Colonic mucosa (tissue), 4 donors: ENCODE measurements around the gene CYP4V2. TPM values are rescaled to one million over a fixed set of nuclear protein-coding genes. Genes with fewer than 3 reads are reported as not detected.

Source experiments
- DNase-seq: peaks from one replicate; pipeline ENCODE4 v3.0.0-alpha.2; 2020
- H3K27ac ChIP-seq: fragments of 200-600 bp; one replicate; pipeline ENCODE4 v1.8.0; 2021
- H3K27me3 ChIP-seq: fragments of 200-600 bp; one replicate; pipeline ENCODE4 v1.8.0; 2021
- H3K36me3 ChIP-seq: fragments of 200-600 bp; one replicate; pipeline ENCODE4 v1.8.0; 2021
- H3K4me1 ChIP-seq: fragments of 200-600 bp; one replicate; pipeline ENCODE4 v1.8.0; 2021; ENCODE audit warnings: mild to moderate bottlenecking
- H3K4me3 ChIP-seq: fragments of 200-600 bp; one replicate; pipeline ENCODE4 v1.8.0; 2021
- H3K9ac ChIP-seq, 2 donors: one replicate each; pipeline ENCODE4 v1.7.0; 2013; ENCODE audit warnings: control low read depth in 2 of 2, low read depth in 2 of 2, low read length in 2 of 2
- H3K9me3 ChIP-seq: fragments of 200-600 bp; one replicate; pipeline ENCODE4 v1.8.0; 2021
- CTCF ChIP-seq: fragments of 200-600 bp; IDR thresholded peaks from one replicate; pipeline ENCODE4 v1.8.0; 2022; ENCODE audit warnings: antibody characterized with exemption, mild to moderate bottlenecking
- intact Hi-C: fragments of 100-400 bp; cut with DNase I; formaldehyde crosslinking; loops from one replicate; pipeline ENCODE4 v1.14.1; 2022
- total RNA-seq, 2 donors: library from RNA; stranded (reverse); fragmentation: NEBNext Ultra II Directional in 1 of 2; extraction: Animal tissue kit (Norgen Biotek cat#: 25700) in 1 of 2; gene quantifications; one replicate each; pipeline ENCODE4 v1.2.1, GENCODE V29; 2021
- donor health status: healthy.
- donor health status: DM: no; HTN: no; CAD: no.
- donor health status: DM: no; HTN: no; CAD: no.

Gene CYP4V2
- total RNA-seq, 2 donors from 2014 or later: 20.3 to 36.0 TPM

GRCh38 chr4:186189656-186190055, 1.7 kb upstream of the CYP4V2 start:
- Histone ChIP-seq H3K4me1 (no peaks in the 10 kb centered on the region), H3K27me3 (no peaks in the 10 kb centered on the region), H3K9me3 (no peaks in the 10 kb centered on the region), H3K4me3 (no peak overlapping the region), H3K9ac (peak overlapping the region in 1 of 2 donors; percentile 83), H3K36me3 (no peaks in the 10 kb centered on the region), H3K27ac (no peak overlapping the region)
- intact Hi-C loops: no loop called here
- DNase-seq: no peak
- TF ChIP-seq CTCF: no peak

- intact Hi-C loops: no loop called here
- no peaks in the 10 kb centered on the region for H3K27me3 ChIP-seq
- H3K27ac ChIP-seq: peak overlapping the region; percentile 99
- peak overlapping the region; percentile 85 for H3K4me3 ChIP-seq
- TF ChIP-seq CTCF: no peak
- peak; percentile 53 for DNase-seq
- H3K4me1 ChIP-seq: no peaks in the 10 kb centered on the region
- no peaks in the 10 kb centered on the region for H3K36me3 ChIP-seq
- no peaks in the 10 kb centered on the region for H3K9me3 ChIP-seq
- peak overlapping the region; percentile 83 to 96 for H3K9ac ChIP-seq
Observed at GRCh38 chr4:186190581-186191199, 677 bp upstream of the CYP4V2 start.

- H3K9me3 ChIP-seq: no peaks in the 10 kb centered on the region
- peak overlapping the region; percentile 99 for H3K27ac ChIP-seq
- H3K4me1 ChIP-seq: no peaks in the 10 kb centered on the region
- H3K36me3 ChIP-seq: no peaks in the 10 kb centered on the region
- DNase-seq: peak; percentile 54
- intact Hi-C loops: loop anchor here (2.0 kb wide), 1 partner anchor 47 kb away; no protein-coding TSS in a partner anchor
- H3K4me3 ChIP-seq: peak overlapping the region; percentile 85
- no peaks in the 10 kb centered on the region for H3K27me3 ChIP-seq
- no peak for TF ChIP-seq CTCF
- peak overlapping the region; percentile 83 to 96 for H3K9ac ChIP-seq
Observed at GRCh38 chr4:186192066-186192612, 772 bp downstream of the CYP4V2 start.

- Histone ChIP-seq H3K9me3 (no peaks in the 10 kb centered on the region), H3K27ac (no peak overlapping the region), H3K4me1 (no peaks in the 10 kb centered on the region), H3K27me3 (no peaks in the 10 kb centered on the region), H3K9ac (no peak overlapping the region), H3K4me3 (no peak overlapping the region), H3K36me3 (no peaks in the 10 kb centered on the region)
- intact Hi-C loops: loop anchor here (2.0 kb wide), 1 partner anchor 49 kb away; no protein-coding TSS in a partner anchor
- no peak for TF ChIP-seq CTCF
- DNase-seq: no peak
Observed at GRCh38 chr4:186193851-186194250, 2.5 kb downstream of the CYP4V2 start.

GRCh38 chr4:186196063-186196462, 4.7 kb downstream of the CYP4V2 start:
- Histone ChIP-seq H3K27me3 (no peaks in the 10 kb centered on the region), H3K36me3 (no peaks in the 10 kb centered on the region), H3K4me1 (no peaks in the 10 kb centered on the region), H3K27ac (no peak overlapping the region), H3K9ac (no peak overlapping the region), H3K9me3 (no peaks in the 10 kb centered on the region), H3K4me3 (no peak overlapping the region)
- no peak for DNase-seq
- intact Hi-C loops: no loop called here
- no peak for TF ChIP-seq CTCF
